ENCODE measurements around the gene SERPINA10. TPM values are rescaled to one million over a fixed set of nuclear protein-coding genes. Genes with fewer than 3 reads are reported as not detected.
A peak's percentile ranks its signal among the peaks of the same experiment; 100 is the strongest.

The SERPINA10 gene
- total and polyA plus RNA-seq, 2 of the 13 experiments (the other 11 are each of a cell fraction or from before 2014, with no cell fraction given), result 20.1 to 20.2 TPM

DNA sequence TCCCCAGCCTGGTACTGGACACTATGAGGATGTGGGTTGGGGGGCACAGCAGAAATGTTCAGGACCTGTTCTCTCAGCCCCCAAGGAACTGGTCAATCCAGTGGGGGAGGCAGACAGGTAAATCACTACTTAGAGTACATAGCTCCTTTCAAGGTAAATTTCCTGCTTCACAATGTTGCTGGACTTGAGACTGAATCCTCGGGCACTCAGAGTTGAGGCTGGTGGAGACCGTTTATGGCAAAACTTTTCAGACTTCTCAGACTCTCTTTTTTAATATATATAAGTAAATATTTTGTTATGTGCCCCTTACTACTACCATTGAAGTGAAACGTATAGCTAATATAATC is 483 bp upstream of the SERPINA10 start (continued):
- TF ChIP-seq AGO2 (optimal IDR thresholded peaks at IDR 0.05; ENCODE audit: low read depth, low read length), result peak; percentile 19
- no peak for TF ChIP-seq ZKSCAN8 (CRISPR knock-in tag; IDR thresholded peaks at IDR 0.05; ENCODE audit: borderline replicate concordance)
- TF ChIP-seq ZBTB34 (CRISPR knock-in tag; IDR thresholded peaks at IDR 0.05), result 0 out of 2 replicates have a peak, but pooled peaks have one; percentile 2
- TF ChIP-seq ZNF704 (CRISPR knock-in tag; IDR thresholded peaks at IDR 0.05; ENCODE audit: borderline replicate concordance), result no peak
- TF ChIP-seq ARID3A (IDR thresholded peaks at IDR 0.05; ENCODE audit: low read depth, low read length), result no peak
- no peak for TF ChIP-seq TARDBP (CRISPR knock-in tag; IDR thresholded peaks at IDR 0.05)
- TF ChIP-seq ZNF639 (CRISPR knock-in tag; conservative IDR thresholded peaks at IDR 0.05), result no peak

Data from HepG2 (cell line).